Panc1 (cell line): ENCODE results near the gene ACYP2. TPM values are rescaled to one million over a fixed set of nuclear protein-coding genes. Genes with fewer than 3 reads are reported as not detected.

Experiments used
- ATAC-seq: fragments of 200-7000 bp; cut with Tn5 transposase; 2 replicates; pipeline ENCODE4 v1.9.1; 2020; ENCODE audit warnings: mild to moderate bottlenecking, moderate library complexity
- BruUV-seq: library from RNA; stranded (reverse); fragments of 400-500 nt; replicated peaks from 2 replicates; lab custom pipeline; 2021; lab: Mats Ljungman, UMichigan
- CTCF ChIA-PET: fragments of 300-600 bp; sonication (Branson Sonifier 250); formaldehyde crosslinking; loops from one replicate; lab custom pipeline; 2022; ENCODE audit warnings: antibody characterized with exemption; lab: Charles Lee
- POLR2A ChIA-PET: fragments of 300-600 bp; sonication (Branson Sonifier 250); formaldehyde crosslinking; loops from one replicate; lab custom pipeline; 2022; ENCODE audit warnings: antibody characterized with exemption; lab: Charles Lee
- DNase-seq: peaks from one replicate; pipeline ENCODE4 v3.0.0-alpha.2; 2010; ENCODE audit warnings: low read depth, low spot score
- H3K27ac ChIP-seq: 2 replicates; pipeline ENCODE4 v1.5.1; 2011; ENCODE audit warnings: mild to moderate bottlenecking, low read length, inconsistent platforms
- H3K27me3 ChIP-seq: fragments of 200-500 bp; sonication (Bioruptor generic); 2 replicates; pipeline ENCODE4 v1.6.0; 2014; ENCODE audit warnings: low read length, inconsistent platforms; ENCODE audit not compliant: control insufficient read depth, insufficient read depth
- H3K36me3 ChIP-seq: fragments of 200-500 bp; sonication (Bioruptor generic); 2 replicates; pipeline ENCODE4 v1.5.1; 2014; ENCODE audit warnings: inconsistent platforms, mild to moderate bottlenecking, low read length, moderate library complexity; ENCODE audit not compliant: control insufficient read depth, insufficient read depth
- H3K4me1 ChIP-seq: 2 replicates; pipeline ENCODE4 v1.5.1; 2011; ENCODE audit warnings: inconsistent platforms, mild to moderate bottlenecking, low read length, moderate library complexity; ENCODE audit not compliant: control insufficient read depth, insufficient read depth
- H3K4me3 ChIP-seq, 2 experiments: 2 replicates each; pipeline ENCODE4 v1.5.1; 2011 to 2012; ENCODE audit warnings: low read depth in 2 of 2, low read length in 2 of 2, mild to moderate bottlenecking in 2 of 2, inconsistent platforms in 1 of 2, moderate library complexity in 1 of 2
- H3K9me3 ChIP-seq: fragments of 200-500 bp; sonication (Bioruptor generic); 2 replicates; pipeline ENCODE4 v1.5.1; 2014; ENCODE audit warnings: low read depth, mild to moderate bottlenecking, inconsistent platforms, low read length, moderate library complexity; ENCODE audit not compliant: control insufficient read depth, insufficient read depth
- POLR2AphosphoS5 ChIP-seq: IDR thresholded peaks from 2 replicates; pipeline ENCODE4 v1.6.1; 2012; ENCODE audit warnings: mild to moderate bottlenecking, low read depth, low read length, moderate library complexity
- SIN3A ChIP-seq: IDR thresholded peaks from 2 replicates; pipeline ENCODE4 v1.6.1; 2012; ENCODE audit warnings: low read depth, mild to moderate bottlenecking, low read length, moderate library complexity, borderline replicate concordance; ENCODE audit not compliant: insufficient read depth
- TCF7L2 ChIP-seq: IDR thresholded peaks from 2 replicates; pipeline ENCODE4 v1.6.1; 2011; ENCODE audit warnings: mild to moderate bottlenecking, low read depth, low read length, inconsistent platforms
- in situ Hi-C: cut with HindIII; loops from 2 replicates; pipeline ENCODE4 v1.10.0; 2016; ENCODE audit warnings: low sequenced_read_pairs, low pct_unique_long_range_greater_than_20kb
- intact Hi-C: fragments of 100-400 bp; cut with micrococcal nuclease; formaldehyde crosslinking; loops from one replicate; pipeline ENCODE4 v1.10.0; 2022; ENCODE audit not compliant: unreplicated experiment
- total RNA-seq: library from RNA; stranded (reverse); gene quantifications from one replicate; pipeline ENCODE4 v1.2.1, GENCODE V29; 2021; ENCODE audit not compliant: unreplicated experiment
- TF ChIP-seq, protein P1 (sequence below), 2 experiments: IDR thresholded peaks; 2 replicates each; pipeline ENCODE4 v1.6.1; 2011 to 2012; ENCODE audit warnings: low read depth in 2 of 2, control low read depth in 1 of 2, low read length in 1 of 2, mild to moderate bottlenecking in 1 of 2, moderate library complexity in 1 of 2; ENCODE audit not compliant: insufficient read depth in 1 of 2
- TF ChIP-seq, protein P2 (sequence below): fragments of 450-650 bp; IDR thresholded peaks from 2 replicates; pipeline ENCODE4 v1.5.1; 2017; ENCODE audit warnings: mild to moderate bottlenecking

ACYP2 gene
- total RNA-seq, 1 experiment from 2014 or later: 11.5 TPM

DNA sequence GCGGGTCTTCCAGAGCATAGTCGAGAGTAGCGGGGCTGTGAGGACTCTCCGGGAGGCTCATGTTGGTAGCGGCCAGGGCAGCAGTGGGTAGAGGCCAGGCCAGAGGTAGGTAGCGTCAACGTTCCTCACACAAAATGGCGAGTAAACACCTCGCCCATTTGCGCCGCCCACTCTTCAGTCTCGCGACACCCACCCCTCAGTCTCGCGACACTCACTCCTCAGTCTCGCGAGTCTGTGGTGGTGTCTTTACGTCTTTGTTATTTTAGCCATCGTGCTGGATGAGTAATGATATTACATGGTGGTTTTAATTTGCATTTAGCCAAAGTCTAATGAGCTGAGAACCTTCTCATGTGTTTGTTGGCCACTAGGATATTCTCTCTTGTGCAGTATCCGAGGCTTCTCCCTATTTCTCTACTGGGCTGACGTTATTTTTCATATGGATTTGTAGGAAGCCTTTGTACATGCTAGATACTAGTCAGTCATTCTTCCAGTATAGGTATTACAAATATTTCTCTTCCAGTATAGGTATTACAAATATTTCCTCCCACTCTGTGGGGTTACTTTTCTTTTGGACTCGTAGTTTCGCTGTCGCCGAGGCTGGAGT lies 140.8 kb downstream of the ACYP2 start, which contains the start of gene TSPYL6:
TSS of gene TSPYL6 (minus strand) at position 139 of the 604 bp plus-strand sequence. CDS start at position 61, 78 bp downstream.
- intact Hi-C loops: no loop called here
- no peaks in the 10 kb centered on the region; the same call in 1 of the 2 replicates for H3K27me3 ChIP-seq
- in situ Hi-C loops: no loop called here
- TF ChIP-seq, protein P1, sequence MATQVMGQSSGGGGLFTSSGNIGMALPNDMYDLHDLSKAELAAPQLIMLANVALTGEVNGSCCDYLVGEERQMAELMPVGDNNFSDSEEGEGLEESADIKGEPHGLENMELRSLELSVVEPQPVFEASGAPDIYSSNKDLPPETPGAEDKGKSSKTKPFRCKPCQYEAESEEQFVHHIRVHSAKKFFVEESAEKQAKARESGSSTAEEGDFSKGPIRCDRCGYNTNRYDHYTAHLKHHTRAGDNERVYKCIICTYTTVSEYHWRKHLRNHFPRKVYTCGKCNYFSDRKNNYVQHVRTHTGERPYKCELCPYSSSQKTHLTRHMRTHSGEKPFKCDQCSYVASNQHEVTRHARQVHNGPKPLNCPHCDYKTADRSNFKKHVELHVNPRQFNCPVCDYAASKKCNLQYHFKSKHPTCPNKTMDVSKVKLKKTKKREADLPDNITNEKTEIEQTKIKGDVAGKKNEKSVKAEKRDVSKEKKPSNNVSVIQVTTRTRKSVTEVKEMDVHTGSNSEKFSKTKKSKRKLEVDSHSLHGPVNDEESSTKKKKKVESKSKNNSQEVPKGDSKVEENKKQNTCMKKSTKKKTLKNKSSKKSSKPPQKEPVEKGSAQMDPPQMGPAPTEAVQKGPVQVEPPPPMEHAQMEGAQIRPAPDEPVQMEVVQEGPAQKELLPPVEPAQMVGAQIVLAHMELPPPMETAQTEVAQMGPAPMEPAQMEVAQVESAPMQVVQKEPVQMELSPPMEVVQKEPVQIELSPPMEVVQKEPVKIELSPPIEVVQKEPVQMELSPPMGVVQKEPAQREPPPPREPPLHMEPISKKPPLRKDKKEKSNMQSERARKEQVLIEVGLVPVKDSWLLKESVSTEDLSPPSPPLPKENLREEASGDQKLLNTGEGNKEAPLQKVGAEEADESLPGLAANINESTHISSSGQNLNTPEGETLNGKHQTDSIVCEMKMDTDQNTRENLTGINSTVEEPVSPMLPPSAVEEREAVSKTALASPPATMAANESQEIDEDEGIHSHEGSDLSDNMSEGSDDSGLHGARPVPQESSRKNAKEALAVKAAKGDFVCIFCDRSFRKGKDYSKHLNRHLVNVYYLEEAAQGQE (IDR thresholded peaks at IDR 0.05; ENCODE audit: insufficient read depth in 1 of 2, low read depth in 2 of 2, low read length in 1 of 2): no peak
- TF ChIP-seq, protein P2, sequence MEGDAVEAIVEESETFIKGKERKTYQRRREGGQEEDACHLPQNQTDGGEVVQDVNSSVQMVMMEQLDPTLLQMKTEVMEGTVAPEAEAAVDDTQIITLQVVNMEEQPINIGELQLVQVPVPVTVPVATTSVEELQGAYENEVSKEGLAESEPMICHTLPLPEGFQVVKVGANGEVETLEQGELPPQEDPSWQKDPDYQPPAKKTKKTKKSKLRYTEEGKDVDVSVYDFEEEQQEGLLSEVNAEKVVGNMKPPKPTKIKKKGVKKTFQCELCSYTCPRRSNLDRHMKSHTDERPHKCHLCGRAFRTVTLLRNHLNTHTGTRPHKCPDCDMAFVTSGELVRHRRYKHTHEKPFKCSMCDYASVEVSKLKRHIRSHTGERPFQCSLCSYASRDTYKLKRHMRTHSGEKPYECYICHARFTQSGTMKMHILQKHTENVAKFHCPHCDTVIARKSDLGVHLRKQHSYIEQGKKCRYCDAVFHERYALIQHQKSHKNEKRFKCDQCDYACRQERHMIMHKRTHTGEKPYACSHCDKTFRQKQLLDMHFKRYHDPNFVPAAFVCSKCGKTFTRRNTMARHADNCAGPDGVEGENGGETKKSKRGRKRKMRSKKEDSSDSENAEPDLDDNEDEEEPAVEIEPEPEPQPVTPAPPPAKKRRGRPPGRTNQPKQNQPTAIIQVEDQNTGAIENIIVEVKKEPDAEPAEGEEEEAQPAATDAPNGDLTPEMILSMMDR: no peak
- TF ChIP-seq TCF7L2 (no peak), SIN3A (no peak), POLR2AphosphoS5 (no peak)
- DNase-seq (no peak), ATAC-seq (no peak)
- ChIA-PET POLR2A (no interaction called here), CTCF (no interaction called here)
- no peaks in the 10 kb centered on the region for H3K36me3 ChIP-seq
- H3K9me3 ChIP-seq: no peaks in the 10 kb centered on the region
- BruUV-seq: no TSS peak
- H3K4me1 ChIP-seq: no peaks in the 10 kb centered on the region
- H3K27ac ChIP-seq: no peak within 1 kb of the TSS
- no peak within 1 kb of the TSS for H3K4me3 ChIP-seq

DNA sequence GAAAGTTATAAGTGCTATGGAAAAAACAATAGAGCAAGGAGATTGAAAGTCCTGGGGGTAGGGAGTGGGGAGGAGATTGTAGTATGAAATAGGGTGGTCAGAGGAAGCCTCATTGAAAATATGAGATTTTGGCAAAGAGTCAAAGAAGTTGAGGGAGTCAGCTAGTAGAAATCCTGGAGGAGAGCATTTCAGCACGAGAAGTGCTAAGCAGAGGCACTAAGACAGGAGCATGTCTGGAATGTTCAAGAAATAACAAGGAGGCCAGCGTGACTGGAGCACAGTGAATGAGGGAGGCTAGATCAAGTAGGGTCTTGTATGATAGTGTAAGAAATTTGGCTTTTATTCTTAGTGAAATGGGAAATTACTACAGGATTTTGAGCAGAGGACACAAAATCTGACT lies 142.8 kb downstream of the ACYP2 start:
- Histone ChIP-seq H3K9me3 (no peaks in the 10 kb centered on the region), H3K4me1 (no peaks in the 10 kb centered on the region), H3K4me3 (no peak overlapping the region), H3K27ac (no peak overlapping the region), H3K36me3 (no peaks in the 10 kb centered on the region), H3K27me3 (no peaks in the 10 kb centered on the region; the same call in 1 of the 2 replicates)
- ATAC-seq (no peak), DNase-seq (no peak)
- intact Hi-C loops (no loop called here), in situ Hi-C loops (no loop called here)
- ChIA-PET POLR2A (no interaction called here), CTCF (no interaction called here)
- no TSS peak for BruUV-seq
- TF ChIP-seq, protein P1 (IDR thresholded peaks at IDR 0.05; ENCODE audit: insufficient read depth in 1 of 2, low read depth in 2 of 2, low read length in 1 of 2): no peak
- no peak for TF ChIP-seq SIN3A
- no peak for TF ChIP-seq POLR2AphosphoS5
- no peak for TF ChIP-seq TCF7L2
